ENCODE measurements around the gene NFIB. TPM values are rescaled to one million over a fixed set of nuclear protein-coding genes. Genes with fewer than 3 reads are reported as not detected.

The NFIB gene
- total RNA-seq, 1 donor from 2014 or later, result not detected

DNA sequence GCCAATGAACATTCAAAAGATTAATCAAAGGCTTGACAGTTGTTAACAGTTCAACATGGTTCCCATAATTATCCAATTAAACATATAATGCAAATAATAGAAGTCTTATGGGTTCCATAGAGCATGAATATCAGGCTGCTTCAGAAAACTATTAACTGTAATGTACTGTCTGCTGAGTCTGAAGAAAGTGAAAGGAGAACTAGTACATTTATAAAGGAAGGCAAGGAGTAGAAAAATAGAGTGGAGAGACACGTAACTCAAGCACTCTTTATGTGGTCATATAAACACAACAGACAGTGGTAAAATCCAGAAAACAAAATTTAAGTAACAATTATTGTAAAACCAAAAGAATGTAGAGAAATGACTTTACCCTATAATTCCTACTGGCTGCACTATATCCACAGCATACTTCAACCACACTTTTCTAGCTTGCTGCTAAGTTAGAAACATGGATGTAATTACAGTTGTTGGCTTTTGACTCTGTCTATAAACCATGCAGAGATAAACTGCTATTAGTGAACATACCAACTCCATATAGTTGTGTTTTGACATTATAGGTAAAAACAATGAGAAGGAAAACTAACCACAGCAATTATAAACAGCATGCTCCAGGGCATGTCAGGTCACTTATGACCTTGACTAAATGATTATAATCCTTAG, 32.7 kb downstream of the NFIB start:
- intact Hi-C loops (cut with micrococcal nuclease), result no loop called here

DNA sequence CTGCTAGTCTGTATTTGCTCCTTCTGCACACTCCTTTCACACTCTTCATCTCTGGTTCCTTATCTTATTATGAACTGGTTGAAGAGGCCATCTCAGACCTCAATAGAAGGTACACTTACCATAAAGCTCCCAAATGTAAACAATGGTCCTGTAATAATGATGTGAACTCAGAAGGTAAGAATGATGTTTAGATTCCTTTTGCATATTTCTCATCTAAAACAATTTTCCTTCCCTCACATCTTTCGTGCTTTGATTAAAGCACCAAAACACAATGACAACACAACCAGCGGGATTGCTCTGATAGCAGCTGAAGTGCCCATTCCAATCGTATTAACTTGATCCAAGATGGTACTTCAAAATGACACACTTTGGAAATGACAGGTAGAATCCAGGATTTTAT, 34.3 kb downstream of the NFIB start:
- intact Hi-C loops (cut with micrococcal nuclease), result no loop called here

DNA sequence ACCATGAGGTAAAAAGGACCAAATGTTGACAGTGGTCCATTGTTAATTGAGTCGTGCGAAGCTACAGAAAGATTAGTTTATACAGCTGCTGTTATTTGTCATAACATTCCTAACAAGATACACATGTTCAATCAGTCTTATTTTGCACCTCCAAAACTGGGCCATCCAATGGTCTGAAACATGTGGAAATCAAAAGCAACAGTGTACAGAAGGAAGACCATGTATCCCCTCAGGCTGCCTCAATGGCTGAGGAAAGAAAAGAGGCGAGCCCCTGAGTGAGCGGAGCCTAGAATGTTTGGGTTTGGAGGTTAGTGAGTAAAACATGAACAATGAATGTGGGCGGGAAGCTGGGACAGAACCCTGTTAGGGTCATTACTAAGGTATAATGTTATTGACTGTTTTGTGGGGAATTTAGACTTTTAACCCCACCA, 35.6 kb downstream of the NFIB start:
- intact Hi-C loops (cut with micrococcal nuclease), result no loop called here

DNA sequence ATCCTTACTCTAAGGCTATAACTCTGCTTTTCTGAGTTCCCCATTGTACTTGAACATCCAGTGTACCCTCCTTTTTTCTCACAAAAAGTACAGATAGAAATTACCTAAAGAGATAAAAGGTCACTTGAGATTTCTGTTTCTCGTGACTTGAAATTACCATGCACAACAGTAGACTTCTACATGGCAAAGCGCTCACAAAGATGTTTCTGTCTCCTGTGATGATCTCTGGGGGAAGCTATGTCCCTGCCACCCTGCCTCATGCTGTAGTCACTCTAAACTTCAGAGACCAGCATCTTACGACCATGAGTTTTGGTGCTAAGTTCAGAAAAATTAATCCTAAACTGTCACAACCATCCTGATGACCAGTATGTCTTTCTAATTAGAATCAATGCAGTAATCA, 36.2 kb downstream of the NFIB start:
- intact Hi-C loops (cut with micrococcal nuclease), result no loop called here

DNA sequence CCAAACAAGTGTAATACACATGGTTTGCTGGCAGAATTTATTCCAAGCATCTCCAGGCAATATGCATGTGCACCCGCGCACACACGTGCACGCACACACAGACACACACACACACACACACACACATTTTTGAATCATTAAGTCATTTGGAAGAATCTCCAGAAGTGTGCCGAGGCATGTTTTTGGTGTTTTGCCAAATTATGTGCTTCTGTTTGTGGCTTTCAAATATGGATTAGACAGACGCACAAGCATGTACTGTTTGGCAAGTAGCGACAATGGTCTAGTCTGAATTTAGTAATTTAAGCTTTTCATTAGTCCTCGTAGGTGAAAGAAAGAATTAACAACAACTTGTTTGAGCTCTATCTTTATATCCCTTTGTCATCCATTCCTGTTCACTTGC, 36.7 kb downstream of the NFIB start:
- intact Hi-C loops (cut with micrococcal nuclease), result no loop called here

DNA sequence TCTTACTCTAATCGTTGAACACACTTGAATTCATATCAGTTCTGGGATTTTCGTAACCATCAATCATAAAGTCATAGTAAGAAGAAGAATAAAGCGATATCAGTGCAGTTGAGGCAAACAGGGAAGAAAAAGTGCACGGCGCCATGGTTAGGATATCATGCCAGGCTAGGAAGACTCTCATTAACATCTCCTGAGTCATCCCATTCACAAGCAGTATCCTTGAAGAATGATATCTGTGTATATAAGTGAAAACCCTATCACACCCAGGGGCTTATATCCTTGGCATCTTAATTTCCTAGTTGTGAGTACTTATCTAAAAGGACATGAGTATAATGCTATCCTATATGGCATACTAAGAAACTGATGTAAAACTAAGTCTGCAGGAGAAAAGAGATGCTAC, 38.6 kb downstream of the NFIB start:
- intact Hi-C loops (cut with micrococcal nuclease), result no loop called here

DNA sequence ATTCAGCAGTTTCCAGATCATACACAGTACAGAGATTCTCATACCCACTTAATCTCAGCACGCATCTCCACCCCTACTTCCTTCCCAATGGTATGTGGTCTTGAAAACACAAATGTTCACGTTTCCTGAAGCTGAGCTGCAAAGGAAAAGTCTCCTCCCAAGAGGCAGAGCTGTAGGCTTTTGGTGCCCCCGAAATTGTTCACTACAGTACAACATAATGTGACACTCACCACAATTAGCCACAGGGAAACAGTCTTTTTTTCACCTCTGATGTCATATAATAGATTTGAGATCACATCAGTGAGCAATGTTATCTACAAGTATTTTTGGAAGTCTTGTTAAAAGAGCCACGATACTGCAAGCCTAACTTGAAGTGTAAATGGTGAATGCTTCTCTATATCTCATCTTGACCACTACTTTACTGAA, 40.2 kb downstream of the NFIB start:
- intact Hi-C loops (cut with micrococcal nuclease), result loop anchor here (5.0 kb wide), 1 partner anchor 39 kb away; the partner anchor contains the start of gene NFIB

DNA sequence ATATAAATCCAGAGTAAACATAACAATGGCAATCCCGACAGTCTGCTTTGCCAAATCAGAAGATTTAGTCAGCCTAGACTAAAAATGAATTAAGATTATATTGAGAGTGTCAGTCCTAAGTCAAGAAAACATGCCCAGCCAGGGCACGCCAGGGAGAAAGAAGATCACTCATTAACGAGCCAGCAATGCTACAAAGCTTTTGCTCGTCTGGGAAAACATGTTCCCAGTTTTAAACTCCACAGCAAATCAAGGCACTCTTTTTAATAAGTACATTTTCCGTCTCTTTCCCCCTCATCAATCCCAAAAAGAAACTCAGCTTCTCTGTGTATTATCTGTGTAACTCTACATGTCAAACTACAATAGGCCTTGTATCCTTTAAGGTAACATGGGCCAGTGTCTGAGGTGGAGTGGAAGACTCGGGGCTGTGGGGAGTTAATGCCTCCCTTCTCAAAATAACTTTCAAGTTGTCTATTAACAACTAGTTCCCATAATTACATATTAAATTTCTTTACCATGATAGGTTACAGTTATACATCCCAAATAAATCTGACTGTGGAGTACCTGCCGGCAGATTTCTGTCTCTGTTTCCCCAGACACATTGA, 40.9 kb downstream of the NFIB start:
- intact Hi-C loops (cut with micrococcal nuclease), result loop anchor here (5.0 kb wide), 1 partner anchor 39 kb away; the partner anchor contains the start of gene NFIB

DNA sequence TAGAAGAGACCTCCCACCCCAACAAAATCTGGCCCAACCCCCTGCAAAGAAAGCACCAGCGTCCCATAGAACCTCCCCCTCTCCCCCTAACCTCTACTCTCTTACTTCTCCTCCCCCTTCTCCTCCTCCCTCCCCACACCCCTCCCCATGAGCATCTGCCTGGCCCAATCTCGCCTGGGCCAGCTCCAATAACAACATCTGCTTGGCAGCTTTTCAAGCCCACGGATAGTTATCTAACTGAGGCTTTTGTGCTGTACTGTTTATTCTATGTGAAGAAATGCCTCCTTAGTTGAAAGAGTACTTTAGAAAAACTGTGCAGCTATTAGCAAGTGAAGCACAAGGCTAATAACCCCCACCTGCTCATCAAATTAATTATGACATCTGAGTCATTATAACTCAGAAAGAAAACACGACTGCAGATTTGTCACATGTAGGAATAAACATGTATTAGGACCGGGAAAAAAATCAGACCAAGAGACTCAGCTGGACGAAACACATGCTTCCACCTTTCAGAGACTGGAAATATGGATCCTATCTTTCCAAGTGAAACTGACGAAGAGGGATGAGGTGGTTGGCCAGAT, 42.8 kb downstream of the NFIB start:
- intact Hi-C loops (cut with micrococcal nuclease), result loop anchor here (5.0 kb wide), 1 partner anchor 41 kb away; the partner anchor contains the start of gene NFIB

DNA sequence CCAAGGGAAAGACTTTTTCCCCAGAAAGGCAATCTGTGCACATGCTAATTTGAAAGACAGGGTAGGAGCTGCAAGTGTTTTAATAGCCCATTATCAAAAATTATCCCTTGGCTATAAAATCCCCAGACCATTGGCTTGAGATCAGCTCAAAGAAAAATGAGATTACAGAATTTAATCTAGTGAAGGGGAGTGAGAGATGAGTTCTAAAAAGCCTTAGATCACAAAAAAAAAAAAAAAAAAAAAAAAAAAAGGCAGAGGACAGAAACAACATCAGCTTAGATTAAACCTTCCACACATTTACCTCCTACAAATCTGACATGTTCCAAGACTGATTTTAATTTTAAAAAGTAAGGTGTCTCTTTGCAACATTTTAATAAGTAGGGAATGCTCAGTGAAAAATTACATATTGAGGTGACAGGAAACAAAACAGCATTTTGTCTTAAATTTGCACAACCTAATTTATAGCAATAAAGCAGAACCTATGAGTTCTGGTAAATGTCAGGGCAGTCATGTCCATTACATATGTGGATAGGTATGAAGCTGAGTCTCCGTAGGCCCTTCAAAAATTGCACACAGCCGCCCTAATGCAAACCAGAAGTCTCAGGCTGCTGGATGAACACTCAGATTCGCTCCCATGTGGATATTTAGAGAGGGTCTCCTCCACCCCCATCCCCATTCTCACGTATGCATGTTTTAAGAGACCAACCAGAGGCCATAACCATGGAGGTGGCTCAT, 43.4 kb downstream of the NFIB start:
- intact Hi-C loops (cut with micrococcal nuclease), result loop anchor here (5.0 kb wide), 1 partner anchor 42 kb away; the partner anchor contains the start of gene NFIB

DNA sequence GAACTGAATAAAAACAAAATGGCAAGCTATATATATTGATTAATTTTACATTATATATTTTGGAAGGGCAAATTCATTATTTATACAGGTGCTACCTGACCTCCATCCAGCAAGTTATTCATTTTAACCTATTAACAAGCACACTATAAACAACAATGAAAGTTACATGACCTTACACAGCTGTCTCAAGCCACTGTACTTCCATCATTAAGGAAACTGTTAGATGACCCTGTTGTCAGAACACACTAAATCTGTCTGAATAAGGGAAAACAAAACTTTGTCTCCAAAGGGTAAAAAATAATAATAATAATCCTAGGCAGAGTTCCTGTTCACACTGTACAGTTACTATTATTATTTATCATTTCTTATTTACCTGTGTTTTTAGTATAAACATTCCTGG, 44.0 kb downstream of the NFIB start:
- intact Hi-C loops (cut with micrococcal nuclease), result loop anchor here (5.0 kb wide), 1 partner anchor 42 kb away; the partner anchor contains the start of gene NFIB

DNA sequence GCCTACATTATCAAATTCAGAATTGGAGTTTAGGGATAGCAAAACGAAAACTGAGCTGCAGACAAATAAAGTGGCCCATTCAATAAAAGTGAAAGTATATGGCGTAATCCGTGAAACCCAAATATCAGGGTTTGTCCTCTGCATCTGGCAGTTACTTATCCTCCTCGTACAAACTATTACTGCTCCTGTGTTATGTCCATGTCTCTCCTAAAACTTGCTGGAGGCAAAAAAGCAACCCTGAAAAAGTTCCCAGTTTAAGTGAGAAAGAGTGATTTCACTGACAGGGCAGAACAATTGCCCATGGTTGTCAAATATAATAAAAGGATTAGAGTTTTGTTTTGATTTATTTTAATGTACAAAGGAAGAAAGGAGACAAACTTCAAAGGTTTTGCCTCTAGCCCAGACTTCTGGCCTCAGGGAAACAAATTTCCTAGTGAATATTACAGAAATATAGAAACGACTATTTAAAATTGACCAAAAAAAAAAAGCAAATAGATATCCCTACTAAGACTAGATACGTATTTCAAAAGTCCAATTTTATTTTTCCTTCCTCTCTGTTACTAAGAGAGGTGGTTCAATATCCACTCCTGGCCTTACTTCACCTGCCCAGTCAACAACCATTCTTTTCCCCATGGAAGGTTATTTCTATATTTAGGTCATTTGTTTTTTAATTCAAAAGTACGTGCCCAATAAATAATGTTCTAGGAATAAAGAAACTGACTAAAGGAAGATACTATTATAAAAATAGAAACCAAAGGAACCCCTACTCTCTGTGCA, 50.0 kb downstream of the NFIB start:
- intact Hi-C loops (cut with micrococcal nuclease), result no loop called here

DNA sequence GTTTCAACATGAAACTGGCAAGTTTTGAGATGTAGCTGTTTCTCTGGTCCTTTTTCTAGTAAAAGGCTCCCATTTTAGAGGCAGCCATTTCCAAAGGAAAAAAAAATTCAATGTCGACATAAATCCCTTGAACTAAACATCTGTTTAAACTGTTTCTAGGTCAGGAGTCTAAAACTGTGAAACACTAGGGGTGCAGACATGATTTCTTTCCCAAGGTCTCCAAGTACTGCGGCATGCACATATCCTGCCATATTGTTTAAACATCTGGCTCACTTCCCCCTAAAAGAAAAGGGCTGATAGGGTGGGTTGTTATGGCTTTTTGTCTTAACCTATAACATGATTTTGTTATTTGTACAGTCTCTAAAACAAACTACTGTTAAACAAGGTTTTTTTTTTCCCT, 51.1 kb downstream of the NFIB start:
- intact Hi-C loops (cut with micrococcal nuclease), result no loop called here

DNA sequence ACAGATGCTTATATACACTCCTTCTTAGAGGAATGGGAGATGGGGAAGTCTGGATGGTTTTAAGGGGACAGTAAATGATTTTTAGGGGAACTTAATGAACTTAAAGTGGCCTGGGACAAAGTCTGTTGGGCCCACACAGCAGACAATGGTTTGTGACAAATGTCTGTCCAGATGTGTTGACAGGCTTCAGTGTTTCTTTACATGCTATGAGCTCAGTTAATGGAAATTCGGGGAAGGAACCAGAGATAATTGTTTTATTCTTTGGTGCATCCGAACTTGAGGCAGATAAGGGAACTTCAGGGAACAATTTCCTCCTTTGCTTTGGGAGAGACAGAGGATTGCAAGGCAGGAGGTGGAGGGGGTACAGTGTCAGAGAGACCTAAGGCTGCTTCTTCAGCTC, 52.3 kb downstream of the NFIB start:
- intact Hi-C loops (cut with micrococcal nuclease), result no loop called here

DNA sequence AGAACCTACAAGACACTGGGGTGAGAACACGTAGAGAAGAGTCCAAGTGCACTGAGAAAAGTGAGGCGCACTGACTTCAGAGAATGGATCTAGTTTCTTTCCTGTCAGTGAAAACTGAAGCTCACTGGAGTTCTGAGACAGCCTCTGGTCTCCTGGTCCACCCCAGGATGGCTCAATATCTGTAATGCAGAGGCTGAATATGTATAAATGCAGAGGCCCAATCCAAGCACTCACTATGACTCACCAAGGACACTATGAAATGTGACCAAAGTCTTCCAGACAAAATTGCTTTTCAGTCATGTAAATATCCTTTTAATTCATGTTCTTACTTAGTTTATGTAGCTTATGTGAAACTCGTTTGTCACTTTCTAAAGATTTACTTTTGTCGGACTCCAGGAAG, 53.8 kb downstream of the NFIB start:
- intact Hi-C loops (cut with micrococcal nuclease), result no loop called here

DNA sequence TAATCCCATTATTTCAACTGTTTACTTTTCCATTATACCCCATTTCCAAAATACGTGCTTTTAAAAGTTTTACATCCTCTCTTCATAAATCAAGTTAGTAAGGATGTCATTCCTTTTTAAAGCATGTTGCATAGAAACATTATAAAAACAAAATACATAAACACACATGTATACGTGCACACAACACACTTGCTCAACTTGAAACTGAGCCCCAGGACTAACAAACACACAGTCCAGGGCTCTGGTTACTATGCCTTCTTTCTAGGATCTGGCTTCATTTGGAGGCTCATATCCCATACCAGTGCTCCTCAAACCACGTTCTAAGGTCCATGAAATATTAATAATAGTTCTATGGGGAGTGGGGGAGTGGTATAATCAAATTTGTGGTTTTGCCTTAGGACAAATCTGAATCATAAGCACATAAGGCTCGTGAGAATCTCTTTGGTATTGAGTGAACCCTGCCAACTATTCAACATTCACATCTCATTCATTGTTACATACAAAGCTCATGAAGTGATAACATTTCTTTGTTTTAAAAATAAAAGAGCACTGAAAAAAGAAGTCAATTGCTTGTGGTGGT, 55.2 kb downstream of the NFIB start:
- intact Hi-C loops (cut with micrococcal nuclease), result no loop called here

DNA sequence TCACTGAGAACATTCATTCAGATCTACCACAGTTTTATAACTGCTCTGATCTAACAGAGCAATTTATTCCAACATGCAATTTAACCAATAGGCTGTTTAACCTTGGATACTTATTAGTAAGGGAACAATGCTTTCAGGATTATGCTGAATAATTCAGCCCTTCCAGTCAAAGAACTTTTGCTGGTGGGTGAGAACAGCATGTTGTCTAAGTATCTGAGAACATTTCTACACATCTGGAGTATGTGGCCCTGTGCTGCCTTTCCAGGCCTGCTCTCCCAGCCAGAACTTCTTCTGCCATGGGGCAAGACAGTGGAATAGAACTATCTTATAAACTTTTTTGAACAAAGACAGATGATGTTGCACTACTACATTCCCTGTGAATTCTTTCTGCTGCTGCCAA, 55.8 kb downstream of the NFIB start:
- intact Hi-C loops (cut with micrococcal nuclease), result no loop called here

DNA sequence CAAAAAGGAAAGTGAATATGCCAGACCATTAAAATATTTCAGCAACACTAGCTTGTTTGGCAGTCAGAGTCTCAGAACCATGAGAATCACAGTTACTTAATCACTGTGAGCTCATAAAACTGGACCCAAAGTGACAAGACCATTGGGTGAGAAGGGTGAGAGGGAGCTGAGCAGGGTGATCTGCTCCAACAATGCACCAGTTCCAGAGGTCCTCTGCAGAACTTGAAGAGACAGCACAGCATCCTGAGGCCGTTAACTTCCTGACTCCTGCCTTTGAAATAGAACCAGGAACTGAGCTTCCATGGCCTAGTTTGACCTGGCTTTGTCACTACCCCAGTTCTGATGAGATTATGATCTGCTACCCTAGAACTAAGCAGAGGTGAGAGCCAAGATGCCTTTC, 57.4 kb downstream of the NFIB start:
- intact Hi-C loops (cut with micrococcal nuclease), result no loop called here

DNA sequence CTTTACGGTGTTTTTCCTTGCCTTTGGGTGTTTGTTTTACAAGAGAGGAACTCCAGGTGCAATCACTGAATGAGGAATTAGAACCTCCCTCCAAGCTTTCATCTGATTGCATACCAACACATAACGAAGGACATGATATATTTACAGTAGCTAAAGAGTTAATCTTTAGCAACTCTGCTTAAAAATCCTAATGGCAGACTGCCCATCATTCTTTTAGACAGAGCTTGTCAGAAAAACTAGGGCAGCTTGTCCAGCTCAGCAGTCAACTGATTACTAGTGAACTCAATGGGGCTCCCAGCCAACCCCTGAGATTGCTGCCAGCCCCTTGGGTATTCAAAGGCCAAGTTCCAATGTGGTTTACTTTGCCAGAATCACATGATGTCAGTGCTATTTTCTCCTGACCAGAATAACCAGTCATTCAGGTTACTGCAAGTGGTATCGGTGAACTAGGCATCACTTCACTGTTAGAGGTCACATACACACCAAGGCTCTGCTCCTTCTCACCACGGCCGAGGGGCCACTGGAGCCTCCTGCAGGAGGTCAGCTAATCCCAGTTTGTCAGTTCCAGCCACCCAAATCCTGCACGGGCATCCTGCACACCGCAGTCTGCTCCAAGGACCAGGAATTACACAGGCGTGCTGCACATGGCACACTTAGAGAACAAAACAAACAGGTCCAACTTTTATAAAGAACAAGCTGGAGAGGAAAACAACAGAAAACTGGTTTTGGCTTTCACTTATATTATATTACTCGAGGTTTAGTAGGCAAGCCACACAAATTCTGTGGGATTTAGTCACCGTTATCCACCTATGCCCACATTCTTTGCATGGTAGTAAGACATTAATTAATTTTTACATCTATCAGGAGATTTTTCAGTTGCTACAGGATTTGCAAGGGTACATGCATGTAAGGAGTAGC, 62.5 kb downstream of the NFIB start:
- intact Hi-C loops (cut with micrococcal nuclease), result loop anchor here (5.0 kb wide), 1 partner anchor 41 kb away; no protein-coding TSS in a partner anchor

DNA sequence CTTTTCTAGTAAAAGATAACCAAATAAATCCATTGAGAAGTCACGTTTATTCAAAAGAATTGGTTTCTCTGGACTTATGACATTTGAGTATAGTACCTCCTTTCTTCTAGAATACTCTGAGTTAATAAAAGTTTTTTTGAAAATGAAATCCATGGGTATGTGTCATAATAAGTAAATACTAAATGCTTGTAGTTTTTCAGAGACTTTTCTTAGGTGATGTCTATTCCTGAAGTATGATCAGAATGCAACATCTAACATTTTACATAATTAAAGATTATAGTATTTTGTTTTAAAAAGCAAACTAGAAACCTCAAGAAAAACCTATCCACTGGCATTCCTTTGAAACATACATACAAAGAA, 63.2 kb downstream of the NFIB start:
- intact Hi-C loops (cut with micrococcal nuclease), result loop anchor here (5.0 kb wide), 1 partner anchor 42 kb away; no protein-coding TSS in a partner anchor
